WI38 (cell line): ENCODE measurements around the gene BCL11A.

Source experiments
- H3K4me3 ChIP-seq: 2 replicates; pipeline ENCODE4 v1.5.1; 2011; ENCODE audit warnings: low read depth, mild to moderate bottlenecking, control low read depth, low read length
- TF ChIP-seq, protein P1 (sequence below): IDR thresholded peaks from 2 replicates; pipeline ENCODE4 v1.5.1; 2012; ENCODE audit warnings: low read depth, mild to moderate bottlenecking, control low read depth, low read length

BCL11A gene

GRCh38 chr2:60498127-60498815 lies 55.2 kb downstream of the BCL11A start:
- no peak overlapping the region for H3K4me3 ChIP-seq
- TF ChIP-seq, protein P1, sequence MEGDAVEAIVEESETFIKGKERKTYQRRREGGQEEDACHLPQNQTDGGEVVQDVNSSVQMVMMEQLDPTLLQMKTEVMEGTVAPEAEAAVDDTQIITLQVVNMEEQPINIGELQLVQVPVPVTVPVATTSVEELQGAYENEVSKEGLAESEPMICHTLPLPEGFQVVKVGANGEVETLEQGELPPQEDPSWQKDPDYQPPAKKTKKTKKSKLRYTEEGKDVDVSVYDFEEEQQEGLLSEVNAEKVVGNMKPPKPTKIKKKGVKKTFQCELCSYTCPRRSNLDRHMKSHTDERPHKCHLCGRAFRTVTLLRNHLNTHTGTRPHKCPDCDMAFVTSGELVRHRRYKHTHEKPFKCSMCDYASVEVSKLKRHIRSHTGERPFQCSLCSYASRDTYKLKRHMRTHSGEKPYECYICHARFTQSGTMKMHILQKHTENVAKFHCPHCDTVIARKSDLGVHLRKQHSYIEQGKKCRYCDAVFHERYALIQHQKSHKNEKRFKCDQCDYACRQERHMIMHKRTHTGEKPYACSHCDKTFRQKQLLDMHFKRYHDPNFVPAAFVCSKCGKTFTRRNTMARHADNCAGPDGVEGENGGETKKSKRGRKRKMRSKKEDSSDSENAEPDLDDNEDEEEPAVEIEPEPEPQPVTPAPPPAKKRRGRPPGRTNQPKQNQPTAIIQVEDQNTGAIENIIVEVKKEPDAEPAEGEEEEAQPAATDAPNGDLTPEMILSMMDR, result no peak

GRCh38 chr2:60497500-60497899 lies 56.0 kb downstream of the BCL11A start:
- TF ChIP-seq, protein P1, result no peak
- H3K4me3 ChIP-seq, result no peak overlapping the region

GRCh38 chr2:60496956-60497355 lies 56.5 kb downstream of the BCL11A start:
- no peak overlapping the region for H3K4me3 ChIP-seq
- TF ChIP-seq, protein P1, result no peak

GRCh38 chr2:60496475-60496874 lies 57.0 kb downstream of the BCL11A start:
- H3K4me3 ChIP-seq, result no peak overlapping the region
- TF ChIP-seq, protein P1, result no peak

GRCh38 chr2:60495041-60495625 lies 58.3 kb downstream of the BCL11A start:
- H3K4me3 ChIP-seq, result no peak overlapping the region
- TF ChIP-seq, protein P1, result no peak

GRCh38 chr2:60493804-60494387 lies 59.6 kb downstream of the BCL11A start:
- TF ChIP-seq, protein P1, result no peak
- H3K4me3 ChIP-seq, result no peak overlapping the region

DNA sequence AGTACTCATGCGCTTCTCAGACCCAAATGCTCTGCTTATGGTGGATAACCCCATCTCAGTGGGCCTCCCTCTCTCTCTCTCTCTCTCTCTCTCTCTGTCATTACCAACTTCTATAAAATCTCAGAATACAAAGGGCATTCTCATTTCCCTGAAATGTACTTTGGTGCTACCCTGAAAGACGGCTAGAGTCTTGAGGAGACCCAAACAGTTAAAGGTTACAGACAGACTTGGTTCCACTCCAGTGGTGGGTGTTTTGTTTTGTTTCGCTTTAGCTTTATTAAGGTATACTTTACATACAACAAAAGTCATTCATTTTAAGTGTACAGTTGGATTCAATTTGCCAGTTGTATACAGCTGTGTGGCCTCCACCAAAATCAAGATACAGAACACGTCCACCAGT lies 60.9 kb downstream of the BCL11A start:
- H3K4me3 ChIP-seq, result no peak overlapping the region
- TF ChIP-seq, protein P1, result no peak
